Measurements from ENCODE around the gene LRRC40.

DNA sequence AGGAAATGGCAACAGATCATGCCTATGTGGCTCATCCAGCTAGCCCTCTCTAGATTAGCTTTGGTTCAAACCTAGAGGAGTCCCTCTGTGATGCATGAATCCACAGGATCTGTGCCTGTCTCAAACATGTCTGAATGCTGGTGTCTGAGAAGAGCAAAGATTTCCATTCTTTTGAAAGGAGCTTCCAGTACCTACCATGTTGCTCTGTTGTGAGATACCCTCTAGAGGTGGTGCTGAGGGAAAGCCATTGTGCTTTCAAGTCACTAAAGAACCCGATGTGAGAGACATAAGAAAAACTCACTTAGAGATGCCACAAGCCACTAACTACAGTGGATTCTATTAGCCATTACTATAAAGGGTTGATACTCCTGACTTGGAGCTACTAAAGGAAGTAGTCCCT, 103.6 kb downstream of the LRRC40 start:
- TF ChIP-seq POLR2A (IDR thresholded peaks at IDR 0.05; ENCODE audit: low read depth, low read length) (no peak), EZH2 (IDR thresholded peaks at IDR 0.05; ENCODE audit: borderline replicate concordance, low read depth, low read length, severe bottlenecking) (no peak), POLR2AphosphoS5 (IDR thresholded peaks at IDR 0.05; ENCODE audit: insufficient read depth, low read depth, low read length) (no peak)
- TF ChIP-seq, protein P1, sequence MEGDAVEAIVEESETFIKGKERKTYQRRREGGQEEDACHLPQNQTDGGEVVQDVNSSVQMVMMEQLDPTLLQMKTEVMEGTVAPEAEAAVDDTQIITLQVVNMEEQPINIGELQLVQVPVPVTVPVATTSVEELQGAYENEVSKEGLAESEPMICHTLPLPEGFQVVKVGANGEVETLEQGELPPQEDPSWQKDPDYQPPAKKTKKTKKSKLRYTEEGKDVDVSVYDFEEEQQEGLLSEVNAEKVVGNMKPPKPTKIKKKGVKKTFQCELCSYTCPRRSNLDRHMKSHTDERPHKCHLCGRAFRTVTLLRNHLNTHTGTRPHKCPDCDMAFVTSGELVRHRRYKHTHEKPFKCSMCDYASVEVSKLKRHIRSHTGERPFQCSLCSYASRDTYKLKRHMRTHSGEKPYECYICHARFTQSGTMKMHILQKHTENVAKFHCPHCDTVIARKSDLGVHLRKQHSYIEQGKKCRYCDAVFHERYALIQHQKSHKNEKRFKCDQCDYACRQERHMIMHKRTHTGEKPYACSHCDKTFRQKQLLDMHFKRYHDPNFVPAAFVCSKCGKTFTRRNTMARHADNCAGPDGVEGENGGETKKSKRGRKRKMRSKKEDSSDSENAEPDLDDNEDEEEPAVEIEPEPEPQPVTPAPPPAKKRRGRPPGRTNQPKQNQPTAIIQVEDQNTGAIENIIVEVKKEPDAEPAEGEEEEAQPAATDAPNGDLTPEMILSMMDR (IDR thresholded peaks at IDR 0.05; ENCODE audit: extremely low read depth in 1 of 2, insufficient read depth in 1 of 2, low read depth in 1 of 2, low read length in 2 of 2): no peak
- TF ChIP-seq, protein P2, sequence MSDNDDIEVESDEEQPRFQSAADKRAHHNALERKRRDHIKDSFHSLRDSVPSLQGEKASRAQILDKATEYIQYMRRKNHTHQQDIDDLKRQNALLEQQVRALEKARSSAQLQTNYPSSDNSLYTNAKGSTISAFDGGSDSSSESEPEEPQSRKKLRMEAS (IDR thresholded peaks at IDR 0.05; ENCODE audit: insufficient read depth, insufficient read length): no peak
